WI38 (cell line): ENCODE measurements around the gene ABR.

Experiments used
- H3K4me3 ChIP-seq: 2 replicates; pipeline ENCODE4 v1.5.1; 2011; ENCODE audit warnings: low read depth, mild to moderate bottlenecking, control low read depth, low read length
- TF ChIP-seq, protein P1 (sequence below): IDR thresholded peaks from 2 replicates; pipeline ENCODE4 v1.5.1; 2012; ENCODE audit warnings: low read depth, mild to moderate bottlenecking, control low read depth, low read length

The ABR gene

DNA sequence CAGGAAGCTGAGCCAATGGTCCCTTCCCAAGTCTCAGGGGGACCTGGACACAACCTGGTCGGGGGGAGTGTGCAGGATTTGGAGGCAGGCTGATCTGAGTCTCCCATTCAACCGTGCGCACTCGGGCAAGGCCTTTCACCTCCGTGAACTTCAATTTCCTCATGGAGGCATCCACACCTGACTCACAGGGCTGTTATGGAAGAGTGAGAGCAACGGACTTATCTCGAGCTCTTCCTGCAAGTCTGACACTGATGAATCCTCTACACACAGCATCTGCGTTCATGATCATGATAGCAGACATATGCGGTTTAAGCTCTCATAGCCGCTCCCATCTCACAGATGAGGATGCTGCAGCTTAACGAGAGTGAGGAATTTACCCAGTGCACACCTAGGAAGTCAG, 161.2 kb downstream of the ABR start:
- TF ChIP-seq, protein P1, sequence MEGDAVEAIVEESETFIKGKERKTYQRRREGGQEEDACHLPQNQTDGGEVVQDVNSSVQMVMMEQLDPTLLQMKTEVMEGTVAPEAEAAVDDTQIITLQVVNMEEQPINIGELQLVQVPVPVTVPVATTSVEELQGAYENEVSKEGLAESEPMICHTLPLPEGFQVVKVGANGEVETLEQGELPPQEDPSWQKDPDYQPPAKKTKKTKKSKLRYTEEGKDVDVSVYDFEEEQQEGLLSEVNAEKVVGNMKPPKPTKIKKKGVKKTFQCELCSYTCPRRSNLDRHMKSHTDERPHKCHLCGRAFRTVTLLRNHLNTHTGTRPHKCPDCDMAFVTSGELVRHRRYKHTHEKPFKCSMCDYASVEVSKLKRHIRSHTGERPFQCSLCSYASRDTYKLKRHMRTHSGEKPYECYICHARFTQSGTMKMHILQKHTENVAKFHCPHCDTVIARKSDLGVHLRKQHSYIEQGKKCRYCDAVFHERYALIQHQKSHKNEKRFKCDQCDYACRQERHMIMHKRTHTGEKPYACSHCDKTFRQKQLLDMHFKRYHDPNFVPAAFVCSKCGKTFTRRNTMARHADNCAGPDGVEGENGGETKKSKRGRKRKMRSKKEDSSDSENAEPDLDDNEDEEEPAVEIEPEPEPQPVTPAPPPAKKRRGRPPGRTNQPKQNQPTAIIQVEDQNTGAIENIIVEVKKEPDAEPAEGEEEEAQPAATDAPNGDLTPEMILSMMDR = no peak
- no peak overlapping the region for H3K4me3 ChIP-seq

DNA sequence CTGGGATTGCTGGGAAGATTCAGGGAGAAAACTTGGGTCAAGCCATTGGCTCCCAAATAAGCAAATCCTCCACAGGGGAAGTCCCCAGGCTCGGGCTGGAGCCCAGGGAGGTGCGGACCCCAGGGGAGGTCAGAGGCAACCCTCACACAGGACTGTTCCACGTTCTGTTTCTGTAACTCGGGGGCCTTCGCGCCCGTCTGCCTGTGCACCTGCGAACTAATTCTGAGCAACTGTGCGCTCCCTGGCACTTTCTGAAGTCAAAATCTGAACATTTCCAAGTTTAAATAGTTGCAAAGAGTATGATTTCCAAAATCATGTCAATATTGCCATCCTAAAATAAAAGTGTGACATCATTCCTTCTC, 166.1 kb downstream of the ABR start:
- no peak overlapping the region for H3K4me3 ChIP-seq
- TF ChIP-seq, protein P1 = no peak

DNA sequence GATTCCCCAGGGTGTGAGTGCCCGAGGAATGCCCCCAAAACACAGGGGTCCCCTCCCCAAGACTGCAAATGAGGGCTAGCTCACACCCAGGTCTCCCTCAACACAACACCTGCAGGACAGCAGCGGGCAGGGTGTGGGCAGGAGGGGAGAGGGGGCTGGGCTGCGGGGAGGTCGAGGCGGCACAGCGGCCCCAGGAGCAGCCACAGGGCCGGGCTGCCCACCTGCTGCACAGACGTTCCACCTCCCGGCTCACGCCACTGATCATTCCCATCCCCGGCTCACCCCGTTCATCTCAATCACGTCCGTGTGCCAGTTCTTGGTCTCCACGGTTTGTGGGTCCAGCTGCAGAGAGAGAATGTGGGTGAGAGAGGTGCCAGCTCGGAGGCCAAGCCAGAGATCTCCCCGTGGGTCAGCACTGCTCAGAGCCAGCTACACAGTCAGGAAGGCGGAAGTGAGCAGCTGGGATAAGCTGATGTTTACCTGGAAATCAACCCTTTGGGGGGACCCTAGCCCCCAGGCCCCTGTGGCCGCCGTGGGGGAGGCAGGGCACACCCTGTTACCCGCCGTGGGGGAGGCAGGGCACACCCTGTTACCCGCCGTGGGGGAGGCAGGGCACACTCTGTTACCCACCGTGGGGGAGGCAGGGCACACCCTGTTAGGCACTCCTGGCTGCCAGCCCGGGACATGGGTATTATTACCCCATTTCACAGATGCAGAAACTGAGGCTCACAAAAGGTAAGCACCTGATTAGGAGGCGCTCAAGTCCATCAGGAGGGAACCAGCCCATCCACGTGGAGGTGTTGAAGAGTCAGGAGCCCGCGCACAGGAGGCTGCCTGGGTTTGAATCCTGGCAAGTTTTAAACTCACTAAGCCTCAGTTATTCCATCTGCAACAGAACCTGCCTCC, 166.7 kb downstream of the ABR start:
- TF ChIP-seq, protein P1 = no peak
- H3K4me3 ChIP-seq = no peak overlapping the region

DNA sequence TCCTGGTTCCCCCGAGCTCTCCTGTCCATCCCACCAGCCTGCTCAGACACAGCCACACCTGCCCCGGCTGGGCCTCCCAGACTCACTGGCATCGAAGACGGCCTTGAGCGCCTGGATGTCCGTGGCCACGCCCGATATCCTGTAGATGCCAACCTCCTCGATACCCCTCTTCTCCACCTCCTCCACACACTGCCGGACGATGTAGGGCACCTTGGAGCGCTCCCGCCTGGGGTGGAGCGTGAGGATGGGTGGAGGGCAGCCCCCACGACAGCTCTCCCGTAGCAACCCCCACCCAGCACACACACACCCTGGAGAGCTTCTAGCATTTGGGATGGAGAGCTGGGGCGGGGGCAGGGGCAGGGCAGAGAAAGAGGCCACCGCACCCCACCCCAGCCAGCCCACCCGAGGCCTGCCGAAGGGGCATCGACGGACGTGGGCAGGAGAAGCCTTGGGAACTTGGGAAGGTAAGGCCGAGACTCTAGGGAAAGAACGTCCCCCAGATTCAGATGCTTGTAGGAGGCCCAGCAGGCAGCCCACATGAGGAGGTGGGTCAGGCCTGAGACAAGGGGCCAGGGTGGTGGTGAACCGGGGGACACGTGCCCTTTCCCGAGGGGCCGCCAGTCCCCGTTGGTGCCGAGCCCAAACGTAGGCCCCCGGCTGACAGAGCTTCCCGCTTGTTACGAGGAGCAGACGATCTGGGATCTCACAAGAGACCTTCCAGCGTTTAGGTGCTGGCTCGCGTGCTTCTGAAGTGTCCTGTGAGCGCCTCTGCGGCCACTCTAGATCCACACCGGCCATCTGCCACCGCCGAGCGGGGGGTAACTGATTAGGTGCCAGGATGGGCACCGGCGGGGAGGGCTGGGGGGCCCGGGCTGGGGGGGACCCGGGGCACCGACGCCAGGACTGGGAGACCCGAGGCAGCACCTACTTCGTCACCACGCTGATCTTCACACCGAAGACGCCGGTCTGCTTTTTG, 167.7 kb downstream of the ABR start:
- no peak overlapping the region for H3K4me3 ChIP-seq
- TF ChIP-seq, protein P1 = no peak

DNA sequence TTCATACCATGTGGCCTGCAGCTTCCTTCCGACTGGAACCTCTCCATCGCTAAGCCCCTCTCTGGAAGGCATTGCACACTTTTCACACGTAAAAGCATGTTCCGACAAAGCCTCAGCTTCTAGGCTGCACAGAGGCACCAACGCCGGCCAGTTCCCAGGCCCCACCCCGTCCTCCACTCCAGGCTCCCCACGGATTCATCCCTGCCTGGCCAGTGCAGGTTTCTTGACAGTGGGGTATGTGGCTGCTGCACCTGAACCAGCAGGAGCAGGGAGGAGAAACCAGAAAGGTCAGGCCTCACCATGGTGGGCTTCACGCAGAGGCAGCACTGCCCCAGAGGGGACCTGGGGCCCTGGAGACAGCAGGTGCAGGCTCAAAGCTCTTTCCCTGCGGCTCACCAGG, 168.6 kb downstream of the ABR start:
- TF ChIP-seq, protein P1 = no peak
- H3K4me3 ChIP-seq = no peak overlapping the region

DNA sequence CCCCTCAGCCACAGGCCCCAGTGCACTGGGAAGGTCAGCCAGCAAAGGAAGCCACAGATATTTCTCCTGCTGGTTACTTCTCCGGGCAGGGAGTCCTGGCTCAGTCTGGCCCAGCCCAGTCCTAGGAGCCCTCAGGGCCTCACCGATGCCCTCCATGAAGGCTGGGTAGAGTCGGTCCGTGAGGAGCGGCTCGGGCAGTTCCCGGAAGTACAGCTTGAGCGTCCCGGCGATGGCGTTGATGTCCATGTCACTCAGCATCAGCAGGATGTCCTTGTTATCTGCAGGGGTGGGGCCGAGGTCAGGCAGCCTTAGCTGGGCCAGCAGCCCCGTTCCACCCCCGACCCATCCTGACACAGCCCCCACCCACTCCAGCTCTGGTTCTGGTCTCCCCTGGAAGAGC, 169.2 kb downstream of the ABR start:
- TF ChIP-seq, protein P1 = no peak
- H3K4me3 ChIP-seq = no peak overlapping the region
